Measurements from ENCODE around the gene CASTOR2.

The CASTOR2 gene

DNA sequence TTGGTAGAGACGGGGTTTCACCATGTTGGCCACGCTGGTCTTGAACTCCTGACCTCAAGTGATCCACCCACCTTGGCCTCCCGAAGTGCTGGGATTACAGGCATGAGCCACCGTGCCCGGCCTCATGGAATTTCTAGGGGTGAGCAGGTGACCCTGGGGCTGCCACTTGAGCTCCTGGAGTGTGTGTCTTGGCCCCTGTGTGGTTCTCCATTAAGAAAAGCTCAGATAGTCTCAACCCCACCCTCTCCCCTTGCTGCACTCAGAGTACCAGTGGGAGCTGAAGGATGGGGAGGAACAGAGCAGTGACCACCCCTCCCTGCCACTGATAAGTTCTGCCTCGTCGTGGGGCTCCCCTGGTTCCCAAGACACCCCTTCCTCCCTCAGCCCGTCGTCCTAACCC is 63.8 kb downstream of the CASTOR2 start:
- no peak for TF ChIP-seq CTCF (conservative IDR thresholded peaks at IDR 0.05; ENCODE audit: low read depth, low read length)

GRCh38 chr7:75033064-75033463 is 68.6 kb downstream of the CASTOR2 start:
- Histone ChIP-seq H3K4me3 (IDR thresholded peaks at IDR 0.05; ENCODE audit: insufficient read depth, low read depth, low read length) (no peak overlapping the region), H3K9ac (no peak overlapping the region), H3K4me2 (no peak overlapping the region), H3K79me2 (ENCODE audit: insufficient read depth, low read depth) (no peaks in the 10 kb centered on the region), H3K4me1 (ENCODE audit: low read depth, poor library complexity, severe bottlenecking) (no peaks in the 10 kb centered on the region), H4K20me1 (ENCODE audit: insufficient read depth) (no peaks in the 10 kb centered on the region), H3K27ac (no peak overlapping the region), H3K27me3 (ENCODE audit: insufficient read depth, low read depth) (no peaks in the 10 kb centered on the region), H2AFZ (ENCODE audit: low read depth) (no peak overlapping the region), H3K36me3 (ENCODE audit: insufficient read depth) (no peaks in the 10 kb centered on the region)
- no peak for TF ChIP-seq CTCF (conservative IDR thresholded peaks at IDR 0.05; ENCODE audit: low read depth, low read length)

More for the DNA sequence above, 63.8 kb downstream of the CASTOR2 start:
- Histone ChIP-seq H3K36me3 (ENCODE audit: insufficient read depth) (no peaks in the 10 kb centered on the region), H4K20me1 (ENCODE audit: insufficient read depth) (no peaks in the 10 kb centered on the region), H3K4me2 (no peak overlapping the region), H3K79me2 (ENCODE audit: insufficient read depth, low read depth) (no peaks in the 10 kb centered on the region), H2AFZ (ENCODE audit: low read depth) (no peak overlapping the region), H3K4me1 (ENCODE audit: low read depth, poor library complexity, severe bottlenecking) (no peaks in the 10 kb centered on the region), H3K9ac (no peak overlapping the region), H3K4me3 (IDR thresholded peaks at IDR 0.05; ENCODE audit: insufficient read depth, low read depth, low read length) (no peak overlapping the region), H3K27me3 (ENCODE audit: insufficient read depth, low read depth) (no peaks in the 10 kb centered on the region), H3K27ac (no peak overlapping the region)

DNA sequence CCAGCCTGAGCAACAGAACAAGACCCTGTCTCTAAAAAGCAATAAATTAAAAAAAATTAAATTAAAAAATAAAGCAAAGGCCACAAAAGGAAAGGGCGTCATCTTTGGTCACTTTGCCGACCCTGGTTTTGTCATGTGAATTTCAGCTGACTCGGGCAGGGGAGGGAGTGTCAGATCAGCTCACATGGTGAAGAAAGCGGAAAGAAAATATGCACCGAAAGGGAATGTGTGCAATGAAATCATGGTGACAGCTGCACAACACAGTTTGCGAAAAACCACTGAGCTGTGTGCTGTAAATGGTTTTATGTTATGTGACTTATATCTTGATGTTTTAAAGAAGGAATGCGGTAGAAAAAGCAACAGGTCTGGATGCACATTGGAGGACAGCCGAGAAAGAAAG is 69.3 kb downstream of the CASTOR2 start:
- Histone ChIP-seq H2AFZ (ENCODE audit: low read depth) (no peak overlapping the region), H3K27ac (no peak overlapping the region), H3K27me3 (ENCODE audit: insufficient read depth, low read depth) (no peaks in the 10 kb centered on the region), H3K9ac (no peak overlapping the region), H3K4me3 (IDR thresholded peaks at IDR 0.05; ENCODE audit: insufficient read depth, low read depth, low read length) (no peak overlapping the region), H3K4me1 (ENCODE audit: low read depth, poor library complexity, severe bottlenecking) (no peaks in the 10 kb centered on the region), H4K20me1 (ENCODE audit: insufficient read depth) (no peaks in the 10 kb centered on the region), H3K36me3 (ENCODE audit: insufficient read depth) (no peaks in the 10 kb centered on the region), H3K79me2 (ENCODE audit: insufficient read depth, low read depth) (no peaks in the 10 kb centered on the region), H3K4me2 (no peak overlapping the region)
- no peak for TF ChIP-seq CTCF (conservative IDR thresholded peaks at IDR 0.05; ENCODE audit: low read depth, low read length)

DNA sequence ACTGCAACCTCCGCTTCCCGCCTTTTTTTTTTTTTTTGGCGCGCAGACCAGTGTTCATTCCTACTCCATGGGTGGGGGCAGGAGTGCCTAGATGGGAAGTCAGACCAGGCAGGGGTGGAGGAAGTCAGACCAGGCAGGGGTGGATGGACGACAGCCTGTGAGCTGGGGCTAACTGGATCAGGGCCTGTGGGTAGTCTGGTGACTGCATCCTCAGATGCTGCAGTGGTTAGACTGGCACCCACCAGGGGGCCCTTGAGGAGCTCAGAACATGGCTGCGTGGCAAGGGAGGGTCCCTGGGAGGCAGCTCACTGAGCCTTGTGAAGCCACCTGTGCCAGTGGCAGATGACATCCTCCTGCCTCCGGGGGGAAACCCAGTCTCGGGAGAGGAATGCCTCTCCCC is 74.0 kb downstream of the CASTOR2 start:
- Histone ChIP-seq H3K9ac (no peak overlapping the region), H3K36me3 (ENCODE audit: insufficient read depth) (no peaks in the 10 kb centered on the region), H3K27ac (no peak overlapping the region), H3K4me1 (ENCODE audit: low read depth, poor library complexity, severe bottlenecking) (peaks cover 10% of the 10 kb centered on the region), H3K79me2 (ENCODE audit: insufficient read depth, low read depth) (no peaks in the 10 kb centered on the region), H4K20me1 (ENCODE audit: insufficient read depth) (no peaks in the 10 kb centered on the region), H2AFZ (ENCODE audit: low read depth) (no peak overlapping the region), H3K4me3 (IDR thresholded peaks at IDR 0.05; ENCODE audit: insufficient read depth, low read depth, low read length) (no peak overlapping the region), H3K27me3 (ENCODE audit: insufficient read depth, low read depth) (no peaks in the 10 kb centered on the region), H3K4me2 (no peak overlapping the region)
- TF ChIP-seq CTCF (conservative IDR thresholded peaks at IDR 0.05; ENCODE audit: low read depth, low read length): no peak
